Transverse colon (tissue), 3 donors: ENCODE measurements around the gene GINM1.

Source experiments
- CTCF ChIP-seq, 5 experiments: fragments of 200-600 bp in 3 of 5; fragments of 450-650 bp in 2 of 5; sonication (generic) in 3 of 5; IDR thresholded peaks; 1 replicate in 2 of 5; 2 replicates in 3 of 5; pipeline ENCODE4 v1.5.1; 2016 to 2017; ENCODE audit warnings: antibody characterized with exemption in 5 of 5, inconsistent platforms in 3 of 5, mild to moderate bottlenecking in 2 of 5, moderate library complexity in 1 of 5
- POLR2A ChIP-seq: fragments of 450-650 bp; IDR thresholded peaks from one replicate; pipeline ENCODE4 v1.6.1; 2016; ENCODE audit warnings: antibody characterized with exemption, mild to moderate bottlenecking, moderate library complexity

DNA sequence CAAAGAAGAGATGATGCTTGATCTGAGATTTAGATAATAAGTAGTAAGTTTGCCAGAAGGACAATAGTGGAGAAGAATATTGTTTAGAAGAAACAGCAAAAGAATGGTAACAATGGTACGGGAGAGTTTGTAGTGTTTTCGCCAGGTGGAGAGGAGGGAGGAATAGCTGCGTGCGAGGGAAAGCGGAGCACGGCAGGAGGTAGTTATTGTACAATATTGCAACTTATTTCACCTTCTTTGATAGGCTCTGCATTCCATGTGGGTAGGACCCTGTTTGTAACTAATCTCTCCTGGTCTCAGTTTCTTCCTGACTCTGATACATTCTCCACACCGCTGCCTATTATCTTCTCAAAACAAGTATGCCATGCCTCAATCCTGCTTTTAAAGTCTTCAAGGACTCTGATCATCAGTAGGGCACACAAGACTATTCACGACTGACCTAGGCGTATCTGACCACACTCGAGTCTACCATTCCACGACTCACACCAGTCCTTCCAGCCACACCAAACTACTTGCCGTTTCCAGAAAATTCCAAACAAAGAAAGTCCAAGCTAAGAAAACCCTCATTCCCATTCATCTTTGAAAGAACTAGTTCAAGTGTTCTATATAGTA lies 21.4 kb upstream of the GINM1 start:
- TF ChIP-seq POLR2A (no peak), CTCF (IDR thresholded peaks at IDR 0.05) (no peak)
